BLaER1 (cell line): ENCODE measurements around the gene ADCK1.
"Not testable (repeated sequence)": the region's sequence is repeated elsewhere in the genome, so short reads cannot be mapped to it uniquely, and the experiment has no call there.

Source experiments
- H3K27ac ChIP-seq: shearing (Covaris generic); formaldehyde crosslinking; 2 replicates; pipeline ENCODE4 v1.8.1; 2022
- H3K27me3 ChIP-seq: shearing (Covaris generic); formaldehyde crosslinking; 2 replicates; pipeline ENCODE4 v1.8.1; 2022
- H3K36me3 ChIP-seq: shearing (Covaris generic); formaldehyde crosslinking; 2 replicates; pipeline ENCODE4 v1.8.1; 2022
- H3K4me1 ChIP-seq: shearing (Covaris generic); formaldehyde crosslinking; 2 replicates; pipeline ENCODE4 v1.8.1; 2022
- H3K4me2 ChIP-seq: shearing (Covaris generic); formaldehyde crosslinking; 2 replicates; pipeline ENCODE4 v1.8.1; 2022
- H3K4me3 ChIP-seq: shearing (Covaris generic); formaldehyde crosslinking; 2 replicates; pipeline ENCODE4 v1.8.1; 2022
- H3K9ac ChIP-seq: shearing (Covaris generic); formaldehyde crosslinking; 2 replicates; pipeline ENCODE4 v1.8.1; 2022
- H3K9me3 ChIP-seq: shearing (Covaris generic); formaldehyde crosslinking; 2 replicates; pipeline ENCODE4 v1.8.1; 2022
- H4K20me1 ChIP-seq: shearing (Covaris generic); formaldehyde crosslinking; 2 replicates; pipeline ENCODE4 v1.8.1; 2022
- Cebpa-rat ChIP-seq: shearing (Covaris generic); IDR thresholded peaks from 2 replicates; pipeline ENCODE4 v1.8.1; 2022

ADCK1 gene

GRCh38 chr14:77782202-77782601 lies 17.7 kb upstream of the ADCK1 start:
- Histone ChIP-seq H3K9me3 (no peaks in the 10 kb centered on the region), H3K36me3 (no peaks in the 10 kb centered on the region), H3K27me3 (no peaks in the 10 kb centered on the region), H3K4me1 (no peaks in the 10 kb centered on the region), H3K27ac (no peak overlapping the region), H3K4me3 (no peak overlapping the region), H3K9ac (no peak overlapping the region), H4K20me1 (no peaks in the 10 kb centered on the region), H3K4me2 (no peak overlapping the region)
- no peak for TF ChIP-seq Cebpa-rat

GRCh38 chr14:77786148-77786547 lies 13.8 kb upstream of the ADCK1 start:
- no peaks in the 10 kb centered on the region for H3K9me3 ChIP-seq
- no peak overlapping the region for H3K4me2 ChIP-seq
- no peak for TF ChIP-seq Cebpa-rat
- H3K4me1 ChIP-seq: no peaks in the 10 kb centered on the region
- no peak overlapping the region for H3K4me3 ChIP-seq
- H3K36me3 ChIP-seq: no peaks in the 10 kb centered on the region
- no peaks in the 10 kb centered on the region for H4K20me1 ChIP-seq
- no peaks in the 10 kb centered on the region for H3K27me3 ChIP-seq
- H3K9ac ChIP-seq: no peak overlapping the region
- H3K27ac ChIP-seq: no peak overlapping the region

- 0 out of 2 replicates have a peak, but pooled peaks have one; percentile 9 for TF ChIP-seq Cebpa-rat
- H4K20me1 ChIP-seq: no peaks in the 10 kb centered on the region
- no peak overlapping the region for H3K9ac ChIP-seq
- no peak overlapping the region for H3K4me2 ChIP-seq
- H3K27me3 ChIP-seq: no peaks in the 10 kb centered on the region
- no peak overlapping the region for H3K27ac ChIP-seq
- H3K4me1 ChIP-seq: peaks cover 2% of the 10 kb centered on the region
- H3K36me3 ChIP-seq: no peaks in the 10 kb centered on the region
- no peaks in the 10 kb centered on the region for H3K9me3 ChIP-seq
- H3K4me3 ChIP-seq: no peak overlapping the region
Observed at GRCh38 chr14:77790566-77791224, 9.2 kb upstream of the ADCK1 start.

GRCh38 chr14:77791225-77791600 lies 8.7 kb upstream of the ADCK1 start:
- no peaks in the 10 kb centered on the region for H4K20me1 ChIP-seq
- peaks cover 7% of the 10 kb centered on the region for H3K4me1 ChIP-seq
- H3K9me3 ChIP-seq: no peaks in the 10 kb centered on the region
- H3K9ac ChIP-seq: no peak overlapping the region
- no peak overlapping the region for H3K27ac ChIP-seq
- H3K27me3 ChIP-seq: no peaks in the 10 kb centered on the region
- H3K4me3 ChIP-seq: no peak overlapping the region
- H3K36me3 ChIP-seq: no peaks in the 10 kb centered on the region
- 0 out of 2 replicates have a peak, but pooled peaks have one; percentile 4 for TF ChIP-seq Cebpa-rat
- no peak overlapping the region for H3K4me2 ChIP-seq

- H3K4me3 ChIP-seq, H3K27me3 ChIP-seq, H3K36me3 ChIP-seq, H3K9ac ChIP-seq, H4K20me1 ChIP-seq, H3K9me3 ChIP-seq, H3K4me2 ChIP-seq, H3K27ac ChIP-seq: not testable (repeated sequence)
- peaks cover 13% of the 10 kb centered on the region for H3K4me1 ChIP-seq
Observed at GRCh38 chr14:77793255-77793654, 6.7 kb upstream of the ADCK1 start.

GRCh38 chr14:77794357-77794756 lies 5.6 kb upstream of the ADCK1 start:
- Histone ChIP-seq H3K36me3 (no peaks in the 10 kb centered on the region), H3K4me3 (no peak overlapping the region), H4K20me1 (no peaks in the 10 kb centered on the region), H3K4me1 (peaks cover 13% of the 10 kb centered on the region), H3K9me3 (no peaks in the 10 kb centered on the region), H3K9ac (no peak overlapping the region), H3K27ac (no peak overlapping the region), H3K27me3 (no peaks in the 10 kb centered on the region), H3K4me2 (no peak overlapping the region)
- TF ChIP-seq Cebpa-rat: no peak

GRCh38 chr14:77799456-77799855 lies 453 bp upstream of the ADCK1 start:
- peak overlapping the region; percentile 85 for H3K4me3 ChIP-seq
- H3K27ac ChIP-seq: peak overlapping the region; percentile 80
- peak overlapping the region; percentile 83 for H3K9ac ChIP-seq
- not testable (repeated sequence) for H4K20me1 ChIP-seq, H3K9me3 ChIP-seq, H3K27me3 ChIP-seq, H3K36me3 ChIP-seq
- peaks cover 20% of the 10 kb centered on the region for H3K4me1 ChIP-seq
- H3K4me2 ChIP-seq: peak overlapping the region; percentile 77

- H3K36me3 ChIP-seq: no peaks in the 10 kb centered on the region
- no peaks in the 10 kb centered on the region for H3K9me3 ChIP-seq
- H3K4me1 ChIP-seq: peaks cover 16% of the 10 kb centered on the region
- peak overlapping the region; percentile 80 for H3K27ac ChIP-seq
- H3K27me3 ChIP-seq: no peaks in the 10 kb centered on the region
- peak overlapping the region; percentile 85 for H3K4me3 ChIP-seq
- TF ChIP-seq Cebpa-rat: no peak
- H3K4me2 ChIP-seq: peak overlapping the region; percentile 77
- H3K9ac ChIP-seq: peak overlapping the region; percentile 83
- no peaks in the 10 kb centered on the region for H4K20me1 ChIP-seq
Observed at GRCh38 chr14:77800814-77801213, 905 bp downstream of the ADCK1 start.

- Histone ChIP-seq H3K36me3 (no peaks in the 10 kb centered on the region), H4K20me1 (no peaks in the 10 kb centered on the region), H3K27me3 (no peaks in the 10 kb centered on the region), H3K4me1 (peaks cover 7% of the 10 kb centered on the region; the same call in 1 of the 2 replicates), H3K4me3 (no peak overlapping the region), H3K4me2 (no peak overlapping the region), H3K27ac (no peak overlapping the region), H3K9ac (no peak overlapping the region), H3K9me3 (no peaks in the 10 kb centered on the region)
- TF ChIP-seq Cebpa-rat: no peak
Observed at GRCh38 chr14:77804592-77804991, 4.7 kb downstream of the ADCK1 start.

GRCh38 chr14:77805706-77806105 lies 5.8 kb downstream of the ADCK1 start:
- Histone ChIP-seq H4K20me1 (no peaks in the 10 kb centered on the region), H3K9ac (no peak overlapping the region), H3K36me3 (no peaks in the 10 kb centered on the region), H3K27me3 (no peaks in the 10 kb centered on the region), H3K4me2 (no peak overlapping the region), H3K27ac (no peak overlapping the region), H3K4me1 (peaks cover 3% of the 10 kb centered on the region; the same call in 1 of the 2 replicates), H3K4me3 (no peak overlapping the region), H3K9me3 (no peaks in the 10 kb centered on the region)
- no peak for TF ChIP-seq Cebpa-rat

GRCh38 chr14:77808250-77808649 lies 8.3 kb downstream of the ADCK1 start:
- Histone ChIP-seq H3K36me3 (no peaks in the 10 kb centered on the region), H3K27ac (no peak overlapping the region), H3K9ac (no peak overlapping the region), H3K27me3 (no peaks in the 10 kb centered on the region), H3K9me3 (no peaks in the 10 kb centered on the region), H3K4me2 (no peak overlapping the region), H4K20me1 (no peaks in the 10 kb centered on the region), H3K4me1 (no peaks in the 10 kb centered on the region), H3K4me3 (no peak overlapping the region)
- no peak for TF ChIP-seq Cebpa-rat
